NCI-H82 treated with DMSO at 0.1 percent for 48 hours (cell line): Measurements from ENCODE around the gene WWP2.
A peak's percentile ranks its signal among the peaks of the same experiment; 100 is the strongest.
"Not testable (repeated sequence)": the region's sequence is repeated elsewhere in the genome, so short reads cannot be mapped to it uniquely, and the experiment has no call there.

Source experiments
- DNase-seq: peaks from one replicate; lab custom pipeline; 2025; ENCODE audit not compliant: unreplicated experiment; lab: John Stamatoyannopoulos, UW

WWP2 gene

GRCh38 chr16:69793526-69793925 lies 31.4 kb downstream of the WWP2 start:
- no peak for DNase-seq

GRCh38 chr16:69794486-69794885 lies 32.4 kb downstream of the WWP2 start:
- DNase-seq = no peak

DNA sequence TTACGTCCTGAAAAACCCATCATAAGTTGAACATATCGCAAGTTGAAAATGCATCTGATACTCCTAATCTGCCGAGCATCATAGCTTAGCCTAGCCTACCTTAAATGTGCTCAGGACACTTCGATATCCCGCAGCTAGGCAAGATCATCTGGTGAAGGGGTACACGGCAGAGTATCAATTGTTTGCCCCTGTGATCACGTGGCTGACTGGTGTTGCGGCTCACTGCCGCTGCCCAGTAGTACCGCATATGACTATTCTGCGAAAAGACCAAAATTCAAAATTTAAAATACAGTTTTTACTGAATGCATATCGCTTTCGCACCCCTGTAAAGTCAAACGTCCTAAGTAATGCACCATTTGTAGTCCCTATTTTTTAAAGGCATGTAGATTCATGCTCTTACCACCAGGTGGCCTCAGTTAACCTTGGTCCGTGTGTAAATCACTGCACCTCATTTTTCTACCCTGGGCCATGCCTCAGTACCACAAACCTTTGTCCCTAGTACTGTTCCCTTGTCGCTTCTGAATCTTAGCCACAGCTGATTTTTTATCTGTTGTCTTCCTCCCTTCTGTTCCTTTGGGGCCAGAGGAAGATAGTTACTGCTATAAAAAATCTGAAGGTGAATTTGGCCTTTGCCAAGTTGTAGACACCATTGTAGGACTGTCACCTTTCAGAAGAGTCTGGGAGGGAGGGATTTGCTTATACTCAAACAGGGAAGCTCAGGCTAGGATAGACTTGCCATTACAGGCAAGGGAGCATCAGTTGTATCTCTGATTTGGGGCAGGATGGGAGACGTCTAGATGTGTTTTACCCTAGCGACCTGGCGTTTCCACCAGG lies 34.4 kb downstream of the WWP2 start:
- peak; percentile 37 for DNase-seq

- DNase-seq = no peak
Observed at GRCh38 chr16:69798466-69798865, 36.3 kb downstream of the WWP2 start.

GRCh38 chr16:69799611-69800031 lies 37.5 kb downstream of the WWP2 start:
- no peak for DNase-seq

- no peak for DNase-seq
Observed at GRCh38 chr16:69804297-69804696, 42.2 kb downstream of the WWP2 start.

- DNase-seq = not testable (repeated sequence)
Observed at GRCh38 chr16:69806776-69807175, 44.6 kb downstream of the WWP2 start.

DNA sequence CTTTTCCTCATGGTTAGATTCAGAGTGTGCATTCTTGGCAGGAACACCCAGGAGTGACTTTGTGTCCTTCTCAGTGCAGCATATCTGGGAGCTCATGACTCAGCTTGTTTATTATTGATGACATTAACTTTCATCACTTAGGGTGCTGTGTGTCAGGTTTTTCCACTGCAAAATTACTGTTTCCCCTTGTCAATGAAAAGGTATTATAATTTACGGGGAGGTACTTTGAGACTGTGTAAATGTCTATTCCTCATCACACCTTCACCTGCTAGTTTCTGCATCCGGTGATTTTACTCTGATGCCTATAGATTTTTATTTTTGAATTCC lies 50.5 kb downstream of the WWP2 start:
- DNase-seq = no peak

DNA sequence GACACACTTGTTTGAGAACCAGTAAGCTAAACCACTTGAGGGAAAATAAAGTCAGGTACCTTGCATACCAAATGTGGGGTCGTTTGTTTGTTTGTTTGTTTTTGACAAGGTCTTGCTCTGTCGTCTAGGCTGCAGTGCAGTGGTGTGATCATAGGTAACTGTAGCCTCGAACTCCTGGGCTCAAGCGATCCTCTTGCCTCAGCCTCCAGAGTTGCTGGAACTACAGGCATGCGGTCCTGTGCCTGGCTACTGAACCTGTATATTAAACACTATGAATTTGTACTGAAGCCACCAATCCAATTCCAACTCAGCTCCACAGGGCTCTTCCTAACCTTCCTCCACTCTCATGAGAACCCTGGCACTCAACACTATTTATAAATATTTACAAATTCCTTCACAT lies 51.9 kb downstream of the WWP2 start:
- no peak for DNase-seq

DNA sequence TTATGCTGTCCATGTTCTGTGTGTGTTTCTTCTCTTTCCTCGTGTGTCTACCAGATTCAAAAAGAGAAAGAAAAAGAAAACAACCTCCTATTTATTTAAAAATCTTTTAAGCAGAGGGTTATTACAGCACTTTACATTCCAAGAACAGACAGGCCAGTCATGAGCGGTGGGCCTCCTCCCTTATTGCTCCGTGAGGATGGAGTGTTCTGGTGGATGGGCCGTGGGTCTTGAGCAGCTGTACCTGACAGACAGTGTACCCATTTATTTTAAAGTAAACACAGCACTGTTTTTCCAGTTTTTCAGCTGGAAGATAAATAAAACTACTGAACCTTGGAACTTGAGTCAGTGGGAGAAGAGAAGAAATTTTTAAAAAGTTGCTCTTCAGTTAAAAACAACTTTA lies 52.4 kb downstream of the WWP2 start:
- DNase-seq = no peak

DNA sequence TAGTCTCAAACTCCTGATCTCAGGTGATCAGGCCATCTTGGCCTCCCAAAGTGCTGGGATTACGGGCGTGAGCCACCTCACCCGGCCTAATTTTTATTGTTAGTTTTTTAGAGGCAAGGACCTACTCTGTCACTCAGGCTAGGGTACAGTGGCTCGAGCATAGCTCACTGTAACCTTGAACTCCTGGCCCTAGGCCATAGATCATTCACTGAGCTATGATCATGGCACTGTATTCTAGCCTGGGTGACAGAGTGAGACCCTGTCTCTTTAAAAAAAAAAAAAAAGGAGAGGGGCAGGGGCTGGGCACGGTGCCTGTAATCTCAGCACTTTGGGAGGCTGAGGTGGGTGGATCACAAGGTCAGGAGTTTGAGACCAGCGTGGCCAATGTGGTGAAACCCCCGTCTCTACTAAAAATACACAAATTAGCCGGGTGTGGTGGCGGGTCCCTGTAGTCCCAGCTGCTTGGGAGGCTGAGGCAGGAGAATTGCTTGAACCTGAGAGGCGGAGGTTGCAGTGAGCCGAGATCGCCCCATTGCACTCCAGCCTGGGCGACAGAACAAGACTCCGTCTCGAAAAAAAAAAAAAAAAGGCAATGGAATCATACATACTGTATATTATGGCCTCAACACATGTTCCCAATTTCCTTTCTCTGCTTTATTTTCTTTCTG lies 53.2 kb downstream of the WWP2 start:
- DNase-seq = not testable (repeated sequence)

DNA sequence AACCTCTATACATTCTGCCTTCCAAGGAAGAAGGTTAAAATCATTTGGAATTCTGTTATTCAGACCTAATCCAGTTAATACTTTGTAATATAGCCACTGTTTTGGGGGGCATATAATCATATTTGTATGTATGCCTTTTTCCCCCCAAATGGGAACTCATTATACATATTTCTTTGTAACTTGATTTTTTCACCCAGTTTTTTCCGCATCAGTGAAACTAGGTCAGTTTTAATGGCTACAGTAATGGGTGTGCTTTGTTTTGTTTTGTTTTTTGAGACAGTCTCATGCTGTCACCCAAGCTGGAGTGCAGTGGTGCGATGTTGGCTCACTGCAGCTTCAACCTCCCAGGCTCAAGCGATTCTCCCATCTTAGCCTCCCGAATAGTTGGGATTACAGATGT lies 54.9 kb downstream of the WWP2 start:
- DNase-seq = no peak

DNA sequence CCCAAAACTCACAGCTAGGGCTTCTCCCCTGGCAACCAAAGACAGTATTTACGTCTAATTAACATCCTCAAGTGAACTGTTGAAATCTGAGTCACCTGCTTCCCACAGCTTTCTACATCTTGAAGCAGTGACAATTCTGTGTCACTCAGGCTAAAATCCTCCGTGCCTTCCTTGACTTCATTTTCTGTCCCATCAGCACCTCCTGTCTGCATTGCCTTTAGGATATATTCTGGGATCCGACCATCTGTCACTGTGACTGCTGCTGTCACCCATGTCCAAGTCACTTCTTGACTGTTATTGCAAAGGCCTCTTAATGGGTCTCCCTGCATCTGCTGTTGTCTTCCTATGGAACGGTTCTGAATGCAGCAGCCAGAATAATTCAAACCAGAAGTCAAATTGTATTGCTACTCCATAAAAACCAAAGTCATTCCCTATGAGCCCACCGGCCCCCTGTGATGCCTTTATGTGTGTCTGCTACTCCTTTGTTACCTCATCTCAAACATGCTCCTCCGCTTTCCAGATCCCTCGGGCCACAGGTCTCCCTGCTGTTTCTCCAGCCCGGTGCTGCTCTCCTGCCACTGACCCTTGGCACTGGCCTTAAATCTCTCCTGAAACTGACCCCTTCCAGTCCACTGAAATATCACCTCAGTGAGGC lies 56.9 kb downstream of the WWP2 start:
- peak; percentile 19 for DNase-seq

DNA sequence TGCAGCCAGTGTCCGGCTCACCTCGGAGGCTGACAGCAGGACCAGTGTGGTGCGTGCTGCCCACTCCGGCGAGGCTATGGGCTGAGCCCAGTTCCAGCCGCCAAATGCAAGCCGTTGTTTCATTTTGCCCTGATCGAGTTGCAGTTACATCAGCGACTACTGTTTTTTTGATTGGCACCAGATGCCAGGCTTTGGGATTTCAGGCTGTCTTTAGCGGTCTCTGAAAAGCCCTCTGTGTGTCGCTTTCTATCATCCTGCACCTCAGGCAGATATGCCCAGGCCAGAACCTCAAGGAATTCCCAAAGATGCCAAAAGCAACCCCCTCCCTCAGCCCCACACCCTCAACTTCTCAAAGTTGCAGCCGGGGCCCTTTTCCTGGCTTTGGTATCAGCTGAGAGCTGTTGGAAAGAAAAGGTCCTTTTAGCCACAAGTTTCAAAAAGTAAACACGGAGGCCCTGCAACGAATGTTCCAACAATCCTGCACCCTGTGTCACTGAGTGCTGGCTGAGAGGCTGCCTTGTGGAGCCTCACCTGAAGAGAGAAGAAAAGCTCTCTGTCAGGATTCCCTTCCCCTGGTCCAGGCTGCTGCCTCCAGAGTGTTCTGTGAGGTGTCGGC lies 58.9 kb downstream of the WWP2 start:
- no peak for DNase-seq

DNA sequence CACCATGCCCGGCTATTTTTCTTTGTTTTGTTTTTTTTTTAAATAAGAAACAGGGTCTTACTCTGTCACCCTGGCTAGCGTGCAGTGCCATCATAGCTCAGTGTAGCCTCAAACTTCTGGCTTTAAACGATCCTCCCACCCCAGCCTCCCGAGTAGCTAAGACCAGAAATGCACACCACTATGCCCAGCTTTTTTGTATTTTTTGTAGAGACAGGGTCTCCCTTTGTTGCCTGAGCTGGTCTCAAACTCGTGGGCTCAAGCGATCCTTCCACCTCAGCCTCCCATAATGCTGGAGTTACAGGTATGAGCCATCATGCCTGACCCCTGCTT lies 59.7 kb downstream of the WWP2 start:
- no peak for DNase-seq

- no peak for DNase-seq
Observed at GRCh38 chr16:69822174-69822935, 60.2 kb downstream of the WWP2 start.

GRCh38 chr16:69823831-69824563 lies 61.9 kb downstream of the WWP2 start:
- DNase-seq = no peak

GRCh38 chr16:69824564-69825142 lies 62.5 kb downstream of the WWP2 start:
- DNase-seq = not testable (repeated sequence)

DNA sequence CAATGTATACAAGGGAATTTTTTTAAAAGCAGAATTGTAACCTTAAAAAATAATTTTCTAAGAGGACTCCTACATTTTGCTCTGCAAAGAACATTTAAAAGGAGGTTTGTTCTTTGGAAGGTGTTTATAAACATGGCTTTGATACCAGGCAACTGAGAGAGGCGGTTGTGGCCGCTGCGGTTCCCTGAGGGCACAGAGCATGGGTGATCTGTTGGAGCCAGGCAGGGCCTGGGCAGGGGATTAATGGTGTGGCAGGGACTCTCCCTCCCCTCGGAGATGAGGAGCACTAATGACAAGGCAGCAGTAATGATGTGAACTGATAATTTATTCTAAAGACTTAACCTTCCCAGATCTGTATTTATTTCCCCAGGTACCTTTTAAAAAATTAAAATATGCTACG lies 65.4 kb downstream of the WWP2 start:
- DNase-seq = no peak

DNA sequence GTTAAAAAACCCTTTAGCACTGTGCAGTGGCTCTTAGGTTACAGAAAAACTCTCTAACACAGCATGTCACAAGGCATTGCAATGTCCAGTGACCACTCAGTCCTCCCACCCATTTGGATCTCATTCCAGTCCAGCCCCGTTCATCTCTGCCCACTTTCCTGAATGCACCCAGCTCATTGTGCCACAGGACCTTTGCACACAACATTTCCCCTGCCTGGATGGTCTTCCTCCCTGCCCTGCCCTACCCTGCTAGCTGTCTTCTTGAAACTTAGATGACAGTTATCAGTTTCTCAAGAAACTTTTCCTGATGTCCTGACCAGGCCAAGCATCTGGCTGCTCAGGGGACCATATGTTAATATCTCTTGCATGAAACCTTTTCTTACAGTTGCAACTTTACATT lies 67.2 kb downstream of the WWP2 start:
- no peak for DNase-seq
